Stimulated activated CD4-positive, alpha-beta T cell treated with anti-CD3 and anti-CD28 coated beads, TNF-alpha, amount 100 ng/mL, for 24 hours (primary cell): Measurements from ENCODE around the gene ZNF273.
A peak's percentile ranks its signal among the peaks of the same experiment; 100 is the strongest.

ENCODE experiments used
- DNase-seq, 3 experiments: peaks; one replicate each; pipeline ENCODE4 v3.0.0-alpha.2; 2020; ENCODE audit warnings: low read depth in 3 of 3

Gene ZNF273

GRCh38 chr7:64876792-64877713 is 26.0 kb upstream of the ZNF273 start:
- DNase-seq, result peak in 2 of 3 experiments; percentile 55 to 70

- DNase-seq, result no peak
Observed at GRCh38 chr7:64877714-64878610, 25.1 kb upstream of the ZNF273 start.

GRCh38 chr7:64878684-64879083 is 24.4 kb upstream of the ZNF273 start:
- no peak for DNase-seq

- no peak for DNase-seq
Observed at GRCh38 chr7:64879086-64879730, 23.9 kb upstream of the ZNF273 start.

- DNase-seq, result no peak
Observed at GRCh38 chr7:64879800-64880199, 23.3 kb upstream of the ZNF273 start.

- DNase-seq, result no peak
Observed at GRCh38 chr7:64880322-64881297, 22.5 kb upstream of the ZNF273 start.

GRCh38 chr7:64881461-64882287 is 21.4 kb upstream of the ZNF273 start:
- DNase-seq, result no peak

- DNase-seq, result peak in 1 of 3 experiments; percentile 37
Observed at GRCh38 chr7:64882341-64883112, 20.5 kb upstream of the ZNF273 start.

GRCh38 chr7:64883113-64883905 is 19.8 kb upstream of the ZNF273 start:
- no peak for DNase-seq

GRCh38 chr7:64884085-64884912 is 18.8 kb upstream of the ZNF273 start:
- DNase-seq, result no peak

- DNase-seq, result no peak
Observed at GRCh38 chr7:64884913-64885370, 18.1 kb upstream of the ZNF273 start.

GRCh38 chr7:64885520-64886240 is 17.4 kb upstream of the ZNF273 start:
- DNase-seq, result no peak

GRCh38 chr7:64886956-64887545 is 16.0 kb upstream of the ZNF273 start:
- DNase-seq, result no peak

GRCh38 chr7:64887756-64888508 is 15.1 kb upstream of the ZNF273 start:
- DNase-seq, result peak in 1 of 3 experiments; percentile 44

GRCh38 chr7:64888561-64888900 is 14.5 kb upstream of the ZNF273 start:
- DNase-seq, result no peak
